ENCODE results near the gene IRGQ.

GRCh38 chr19:43540381-43540780, 55.6 kb downstream of the IRGQ start:
- TF ChIP-seq CTCF (IDR thresholded peaks at IDR 0.05) (no peak), POLR2A (IDR thresholded peaks at IDR 0.05) (no peak)
